GM12891 (cell line): ENCODE measurements around the gene CCDC97.

Experiments
- POLR2A ChIP-seq: IDR thresholded peaks from 2 replicates; pipeline ENCODE4 v1.6.1; 2011; ENCODE audit warnings: low read depth, low read length, control low read depth
- SPI1 ChIP-seq: IDR thresholded peaks from 2 replicates; pipeline ENCODE4 v1.6.1; 2011; ENCODE audit warnings: low read depth, low read length, control low read depth

DNA sequence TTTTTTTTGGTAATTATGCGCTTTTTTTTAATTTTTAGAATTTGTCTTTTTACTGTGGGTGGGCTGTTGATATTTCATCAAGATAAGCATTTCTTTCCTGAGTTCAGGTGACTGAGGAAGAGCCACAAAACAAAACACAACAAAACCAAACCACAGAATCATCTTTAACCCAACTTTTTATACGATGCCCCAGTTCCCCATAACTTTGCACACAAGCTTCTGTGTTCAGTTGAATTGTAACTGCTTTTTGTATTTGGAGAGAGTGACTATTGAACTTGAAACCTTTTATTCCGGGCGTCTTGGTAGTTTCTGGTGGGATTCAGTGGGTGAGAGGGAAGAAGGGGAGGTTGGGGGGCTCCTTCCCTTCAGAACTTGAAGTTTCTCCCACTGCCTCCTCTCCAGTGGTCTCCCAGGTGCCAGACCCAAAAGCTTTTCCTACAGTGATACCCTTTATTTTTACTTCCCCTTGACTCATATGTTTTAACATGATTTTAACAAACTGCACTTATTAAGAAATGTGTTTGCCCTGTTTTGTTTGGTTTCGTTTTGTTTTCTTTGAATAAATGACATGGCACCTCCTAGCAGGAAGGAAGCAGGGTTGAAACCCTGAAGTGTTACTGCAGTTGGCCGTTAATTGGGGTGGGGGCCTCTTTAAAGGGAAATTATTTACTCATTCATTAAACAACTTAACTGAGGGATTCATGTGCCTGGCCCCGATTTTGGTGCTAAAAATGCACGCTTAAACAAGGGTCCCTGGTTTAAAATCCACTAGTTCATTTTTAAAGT, 2.7 kb upstream of the CCDC97 start:
- TF ChIP-seq POLR2A: no peak
- TF ChIP-seq SPI1: peak; percentile 52; the same call in 1 of the 2 replicates
